Sigmoid colon (tissue), 7 donors: ENCODE results near the gene CTCF. TPM values are rescaled to one million over a fixed set of nuclear protein-coding genes. Genes with fewer than 3 reads are reported as not detected.
A peak's percentile ranks its signal among the peaks of the same experiment; 100 is the strongest.

Experiments
- DNase-seq: peaks from one replicate; pipeline ENCODE4 v3.0.0-alpha.2; 2019
- H3K27ac ChIP-seq, 4 donors: fragments of 200-600 bp; sonication (generic); one replicate each; pipeline ENCODE4 v1.5.1; 2016 to 2019; ENCODE audit warnings: mild to moderate bottlenecking in 1 of 4
- H3K27me3 ChIP-seq, 3 donors: fragments of 200-600 bp; sonication (generic); one replicate each; pipeline ENCODE4 v1.5.1; 2019; ENCODE audit warnings: mild to moderate bottlenecking in 1 of 3
- H3K36me3 ChIP-seq, 4 donors: fragments of 200-600 bp; sonication (generic); one replicate each; pipeline ENCODE4 v1.5.1; 2016 to 2019
- H3K4me1 ChIP-seq, 4 donors: fragments of 200-600 bp; sonication (generic); one replicate each; pipeline ENCODE4 v1.5.1; 2017 to 2019
- H3K4me3 ChIP-seq, 4 donors: fragments of 200-600 bp; sonication (generic); one replicate each; pipeline ENCODE4 v1.5.1; 2017 to 2019; ENCODE audit warnings: mild to moderate bottlenecking in 2 of 4, moderate library complexity in 1 of 4
- H3K9me3 ChIP-seq, 4 donors: fragments of 200-600 bp in 3 of 4; sonication (generic) in 3 of 4; one replicate each; pipeline versions ENCODE4 v1.5.1 to v1.6.1; 2013 to 2019
- CTCF ChIP-seq, 4 experiments: fragments of 450-650 bp in 3 of 4; fragments of 200-600 bp in 1 of 4; IDR thresholded peaks; one replicate each; pipeline ENCODE4 v1.5.1; 2016 to 2019; ENCODE audit warnings: antibody characterized with exemption in 4 of 4, mild to moderate bottlenecking in 3 of 4, moderate library complexity in 2 of 4
- EP300 ChIP-seq, 4 donors: sonication (generic); formaldehyde crosslinking; IDR thresholded peaks; one replicate each; pipeline ENCODE4 v1.6.1; 2017; ENCODE audit warnings: antibody characterized with exemption in 4 of 4
- POLR2A ChIP-seq, 2 donors: fragments of 450-650 bp; IDR thresholded peaks; one replicate each; pipeline ENCODE4 v1.6.1; 2016; ENCODE audit warnings: antibody characterized with exemption in 2 of 2, mild to moderate bottlenecking in 2 of 2, moderate library complexity in 2 of 2
- POLR2AphosphoS5 ChIP-seq, 4 donors: sonication (generic); formaldehyde crosslinking; IDR thresholded peaks; one replicate each; pipeline ENCODE4 v1.6.1; 2017; ENCODE audit warnings: antibody characterized with exemption in 4 of 4
- WGBS, 2 donors: extraction: QIAGEN DNeasy Blood & Tissue Kit; methylation state at CpG; one replicate each; pipeline ENCODE4 v1.1.7; 2013; 5-methylcytosine and 5-hydroxymethylcytosine counted together
- intact Hi-C: fragments of 100-400 bp; cut with DNase I; formaldehyde crosslinking; loops from one replicate; pipeline ENCODE4 v1.15.1; 2023
- polyA plus RNA-seq, 3 donors: library from polyadenylated mRNA; stranded (reverse); fragments of 200-250 nt; gene quantifications; one replicate each; pipeline ENCODE4 v1.2.3, GENCODE V29; 2013
- total RNA-seq, 4 donors: library from RNA; depleted of rRNA; stranded (reverse); fragments of >200 nt; gene quantifications; one replicate each; pipeline ENCODE4 v1.1.0, GENCODE V29; 2016
- donor health status: healthy with polysubstance abuse.
- donor health status: Bipolar disorder and iron deficiency.
- donor health status: healthy.

CTCF gene
- total and polyA plus RNA-seq, 7 donors: 25.8 to 45.7 (median 29.2) TPM

GRCh38 chr16:67667453-67667816 lies 105.1 kb downstream of the CTCF start:
- intact Hi-C loops: loop anchor here (2.0 to 5.0 kb wide), 3 partner anchors 105 to 185 kb away; partner anchors contain the start of genes AGRP, ATP6V0D1 and CTCF
- Histone ChIP-seq H3K4me1 (peaks cover 0 to 32% (median 26%) of the 10 kb centered on the region in 4 donors), H3K27ac (peak overlapping the region; percentile 91 to 95 (median 92)), H3K27me3 (no peaks in the 10 kb centered on the region), H3K4me3 (peak overlapping the region; percentile 76 to 99 (median 84)), H3K9me3 (no peaks in the 10 kb centered on the region), H3K36me3 (peaks cover 6 to 18% (median 7%) of the 10 kb centered on the region in 4 donors)
- no peak for DNase-seq
- TF ChIP-seq EP300 (IDR thresholded peaks at IDR 0.05) (no peak), POLR2AphosphoS5 (IDR thresholded peaks at IDR 0.05) (no peak), POLR2A (IDR thresholded peaks at IDR 0.05) (no peak), CTCF (IDR thresholded peaks at IDR 0.05) (no peak)
- WGBS, 2 donors: 56 to 60% methylated on average over 10 of the region's 10 CpGs

DNA sequence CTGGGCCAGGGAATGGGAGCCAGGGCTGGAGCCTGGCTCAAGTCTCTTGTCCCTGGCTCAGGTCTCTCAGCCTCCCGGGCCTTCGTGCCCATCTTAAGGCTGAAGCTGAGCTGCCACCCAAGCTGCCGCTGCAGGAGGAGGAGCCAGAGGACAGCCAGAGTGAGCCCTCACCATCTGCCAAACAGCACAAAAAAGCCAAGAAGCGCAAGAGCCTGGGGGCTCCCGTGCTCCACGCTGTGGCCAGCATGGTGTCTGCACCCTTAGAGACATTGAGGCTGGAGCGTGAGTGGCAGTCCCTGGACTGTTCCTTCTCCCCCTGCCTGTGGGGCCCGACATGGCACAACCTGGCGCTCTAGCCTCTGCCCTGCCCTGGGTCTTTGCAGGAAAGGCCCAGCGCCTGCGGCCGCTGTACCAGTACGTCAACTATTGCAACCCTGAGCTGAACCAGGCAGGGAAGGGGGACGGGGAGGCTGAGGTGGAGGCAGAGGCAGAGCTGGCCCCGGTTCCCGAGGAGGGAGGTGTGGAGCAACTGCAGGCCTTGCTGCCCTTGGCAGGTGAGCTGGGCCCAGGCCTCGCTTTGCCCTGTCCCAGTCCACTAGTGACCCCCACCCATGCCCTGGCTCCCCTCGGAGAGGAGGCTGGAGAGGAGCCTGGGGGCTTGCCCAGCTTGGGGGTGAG lies 105.6 kb downstream of the CTCF start:
- H3K4me1 ChIP-seq: peaks cover 0 to 33% (median 28%) of the 10 kb centered on the region in 4 donors
- H3K9me3 ChIP-seq: no peaks in the 10 kb centered on the region
- H3K4me3 ChIP-seq: peak overlapping the region; percentile 76 to 99 (median 84)
- peaks cover 3 to 15% (median 5%) of the 10 kb centered on the region in 4 donors for H3K36me3 ChIP-seq
- 20 to 23% methylated on average over 18 of the region's 18 CpGs for WGBS, 2 donors
- TF ChIP-seq POLR2AphosphoS5 (IDR thresholded peaks at IDR 0.05) (peak in 3 of 4 donors; percentile 60 to 71 (median 64)), CTCF (IDR thresholded peaks at IDR 0.05) (peak; percentile 80 to 90 (median 87)), EP300 (IDR thresholded peaks at IDR 0.05) (no peak), POLR2A (IDR thresholded peaks at IDR 0.05) (no peak)
- peak overlapping the region; percentile 91 to 95 (median 92) for H3K27ac ChIP-seq
- intact Hi-C loops: loop anchor here (1.0 to 5.0 kb wide), 4 partner anchors 105 to 186 kb away; partner anchors contain the start of genes AGRP, ATP6V0D1 and CTCF
- DNase-seq: peak; percentile 95
- H3K27me3 ChIP-seq: no peaks in the 10 kb centered on the region

- intact Hi-C loops: loop anchor here (1.0 to 5.0 kb wide), 3 partner anchors 121 to 186 kb away; partner anchors contain the start of genes AGRP and ATP6V0D1
- no peak for DNase-seq
- no peak overlapping the region for H3K4me3 ChIP-seq
- peaks cover 0 to 40% (median 34%) of the 10 kb centered on the region in 4 donors for H3K4me1 ChIP-seq
- H3K9me3 ChIP-seq: no peaks in the 10 kb centered on the region
- no peak for TF ChIP-seq CTCF (IDR thresholded peaks at IDR 0.05)
- WGBS, 2 donors: 76 to 84% methylated on average over 6 of the region's 6 CpGs
- H3K27me3 ChIP-seq: no peaks in the 10 kb centered on the region
- H3K36me3 ChIP-seq: peaks cover 0 to 8% (median under 1%) of the 10 kb centered on the region in 4 donors
- peak overlapping the region; percentile 91 to 95 (median 92) for H3K27ac ChIP-seq
These were observed 106.3 kb downstream of the CTCF start for GRCh38 chr16:67668495-67669157.

GRCh38 chr16:67669499-67670101 lies 107.3 kb downstream of the CTCF start:
- TF ChIP-seq POLR2AphosphoS5 (IDR thresholded peaks at IDR 0.05) (no peak), POLR2A (IDR thresholded peaks at IDR 0.05) (no peak), EP300 (IDR thresholded peaks at IDR 0.05) (no peak), CTCF (IDR thresholded peaks at IDR 0.05) (no peak)
- Histone ChIP-seq H3K4me3 (no peak overlapping the region), H3K27me3 (no peaks in the 10 kb centered on the region), H3K4me1 (peaks cover 0 to 50% (median 44%) of the 10 kb centered on the region in 4 donors), H3K9me3 (no peaks in the 10 kb centered on the region), H3K36me3 (no peaks in the 10 kb centered on the region), H3K27ac (no peak overlapping the region)
- 93% methylated on average over 10 of the region's 10 CpGs for WGBS, 2 donors
- intact Hi-C loops: loop anchor here (5.0 kb wide), 3 partner anchors 122 to 187 kb away; partner anchors contain the start of genes AGRP and ATP6V0D1
- DNase-seq: no peak
